Uterus (tissue), 4 donors: ENCODE data around the gene MYO16. TPM values are rescaled to one million over a fixed set of nuclear protein-coding genes. Genes with fewer than 3 reads are reported as not detected.

Experiments used
- DNase-seq, 2 donors: peaks; one replicate each; pipeline ENCODE4 v3.0.0-alpha.2; 2019 to 2020
- H3K27ac ChIP-seq, 2 donors: fragments of 200-600 bp; sonication (generic); 1 replicate in 1 of 2; 2 replicates in 1 of 2; pipeline ENCODE4 v1.5.1; 2016 to 2018
- H3K27me3 ChIP-seq, 2 donors: fragments of 200-600 bp; sonication (generic); one replicate each; pipeline ENCODE4 v1.5.1; 2018 to 2019; ENCODE audit warnings: control low read depth in 1 of 2
- H3K36me3 ChIP-seq, 2 donors: fragments of 200-600 bp; sonication (generic); one replicate each; pipeline ENCODE4 v1.5.1; 2019; ENCODE audit warnings: control low read depth in 1 of 2
- H3K4me1 ChIP-seq, 2 donors: fragments of 200-600 bp; sonication (generic); one replicate each; pipeline ENCODE4 v1.5.1; 2018 to 2019; ENCODE audit warnings: control low read depth in 1 of 2
- H3K4me3 ChIP-seq, 2 donors: fragments of 200-600 bp; sonication (generic); 1 replicate in 1 of 2; 2 replicates in 1 of 2; pipeline ENCODE4 v1.5.1; 2018 to 2019; ENCODE audit warnings: mild to moderate bottlenecking in 1 of 2
- H3K9me3 ChIP-seq, 2 donors: fragments of 200-600 bp; sonication (generic); one replicate each; pipeline ENCODE4 v1.5.1; 2019; ENCODE audit warnings: control low read depth in 1 of 2
- CTCF ChIP-seq, 4 experiments: fragments of 200-600 bp in 2 of 4; fragments of 450-650 bp in 2 of 4; sonication (generic) in 2 of 4; IDR thresholded peaks; one replicate each; pipeline ENCODE4 v1.5.1; 2016 to 2019; ENCODE audit warnings: antibody characterized with exemption in 4 of 4, mild to moderate bottlenecking in 2 of 4, moderate library complexity in 1 of 4
- POLR2A ChIP-seq, 2 donors: fragments of 450-650 bp; IDR thresholded peaks; one replicate each; pipeline ENCODE4 v1.6.1; 2016; ENCODE audit warnings: antibody characterized with exemption in 2 of 2, mild to moderate bottlenecking in 1 of 2, moderate library complexity in 1 of 2
- intact Hi-C: fragments of 100-400 bp; cut with DNase I; formaldehyde crosslinking; loops from one replicate; pipeline ENCODE4 v1.15.1; 2023; ENCODE audit warnings: low total_unique reads
- total RNA-seq, 4 donors: library from RNA; depleted of rRNA in 3 of 4; stranded (reverse); fragments of >200 nt in 3 of 4; gene quantifications; one replicate each; pipeline versions ENCODE4 v1.1.0 to v1.2.4, GENCODE V29; 2014 to 2023
- donor health status: DM: yes; HTN: yes; CAD: no.

The MYO16 gene
- total RNA-seq, 4 donors from 2014 or later, result 0.35 to 0.88 TPM; not detected in 2

- DNase-seq, result no peak
- Histone ChIP-seq H3K36me3 (no peaks in the 10 kb centered on the region), H3K4me1 (no peaks in the 10 kb centered on the region), H3K27me3 (no peaks in the 10 kb centered on the region), H3K9me3 (no peaks in the 10 kb centered on the region), H3K27ac (no peak overlapping the region), H3K4me3 (no peak overlapping the region)
- TF ChIP-seq CTCF (IDR thresholded peaks at IDR 0.05) (no peak), POLR2A (IDR thresholded peaks at IDR 0.05) (no peak)
- intact Hi-C loops, result no loop called here
Measured at GRCh38 chr13:108618233-108618632, 11.2 kb upstream of the MYO16 start.

GRCh38 chr13:108621462-108621861, 7.9 kb upstream of the MYO16 start:
- TF ChIP-seq POLR2A (IDR thresholded peaks at IDR 0.05) (no peak), CTCF (IDR thresholded peaks at IDR 0.05) (no peak)
- H3K4me1 ChIP-seq, result no peaks in the 10 kb centered on the region
- H3K9me3 ChIP-seq, result no peaks in the 10 kb centered on the region
- H3K4me3 ChIP-seq, result no peak overlapping the region
- H3K36me3 ChIP-seq, result no peaks in the 10 kb centered on the region
- intact Hi-C loops, result no loop called here
- H3K27ac ChIP-seq, result no peak overlapping the region
- H3K27me3 ChIP-seq, result no peaks in the 10 kb centered on the region
- DNase-seq, result no peak

- TF ChIP-seq CTCF (IDR thresholded peaks at IDR 0.05), result no peak
- no peak for TF ChIP-seq POLR2A (IDR thresholded peaks at IDR 0.05)
- H3K27me3 ChIP-seq, result no peaks in the 10 kb centered on the region
- H3K36me3 ChIP-seq, result no peaks in the 10 kb centered on the region
- DNase-seq, result no peak
- H3K4me3 ChIP-seq, result no peak overlapping the region
- intact Hi-C loops, result no loop called here
- no peaks in the 10 kb centered on the region for H3K4me1 ChIP-seq
- no peak overlapping the region for H3K27ac ChIP-seq
- H3K9me3 ChIP-seq, result no peaks in the 10 kb centered on the region
Measured at GRCh38 chr13:108624108-108624507, 5.3 kb upstream of the MYO16 start.

- intact Hi-C loops, result no loop called here
- H3K27me3 ChIP-seq, result no peaks in the 10 kb centered on the region
- no peaks in the 10 kb centered on the region for H3K9me3 ChIP-seq
- no peak overlapping the region for H3K27ac ChIP-seq
- no peak for TF ChIP-seq CTCF (IDR thresholded peaks at IDR 0.05)
- no peak for TF ChIP-seq POLR2A (IDR thresholded peaks at IDR 0.05)
- no peak for DNase-seq
- no peak overlapping the region for H3K4me3 ChIP-seq
- H3K4me1 ChIP-seq, result no peaks in the 10 kb centered on the region
- H3K36me3 ChIP-seq, result no peaks in the 10 kb centered on the region
Measured at GRCh38 chr13:108624979-108625378, 4.4 kb upstream of the MYO16 start.

- no peaks in the 10 kb centered on the region for H3K27me3 ChIP-seq
- TF ChIP-seq POLR2A (IDR thresholded peaks at IDR 0.05) (no peak), CTCF (IDR thresholded peaks at IDR 0.05) (no peak)
- no peak overlapping the region for H3K4me3 ChIP-seq
- H3K36me3 ChIP-seq, result no peaks in the 10 kb centered on the region
- H3K4me1 ChIP-seq, result no peaks in the 10 kb centered on the region
- H3K27ac ChIP-seq, result no peak overlapping the region
- intact Hi-C loops, result no loop called here
- no peak for DNase-seq
- no peaks in the 10 kb centered on the region for H3K9me3 ChIP-seq
Measured at GRCh38 chr13:108629988-108630387, 577 bp downstream of the MYO16 start.
